ENCODE data around the gene OXTR. TPM values are rescaled to one million over a fixed set of nuclear protein-coding genes. Genes with fewer than 3 reads are reported as not detected.

OXTR gene
- total RNA-seq, 4 donors from 2014 or later: 0.27 to 4.2 (median 0.49) TPM; not detected in 1

- 40 to 59% methylated on average over 7 of the region's 7 CpGs for WGBS, 2 donors (ENCODE audit: low coverage in 1 of 2)
These were observed 22.6 kb downstream of the OXTR start for GRCh38 chr3:8746780-8747345.

GRCh38 chr3:8745619-8746370, 23.6 kb downstream of the OXTR start:
- no peak for ATAC-seq
- H3K4me1 ChIP-seq: peaks cover 0 to 8% (median 0%) of the 10 kb centered on the region in 3 donors
- WGBS, 2 donors (ENCODE audit: low coverage in 1 of 2): 76 to 97% methylated on average over 2 to 12 of the region's 25 CpGs
- no peak overlapping the region for H3K4me3 ChIP-seq
- no peaks in the 10 kb centered on the region for H3K36me3 ChIP-seq
- TF ChIP-seq CTCF (IDR thresholded peaks at IDR 0.05) (no peak), EP300 (IDR thresholded peaks at IDR 0.05) (no peak), POLR2A (IDR thresholded peaks at IDR 0.05) (no peak), POLR2AphosphoS5 (IDR thresholded peaks at IDR 0.05) (no peak)
- no peaks in the 10 kb centered on the region for H3K9me3 ChIP-seq
- peaks cover 10% of the 10 kb centered on the region for H3K27me3 ChIP-seq
- H3K27ac ChIP-seq: no peak overlapping the region

More at GRCh38 chr3:8746780-8747345, 22.6 kb downstream of the OXTR start:
- Histone ChIP-seq H3K4me1 (peaks cover 0 to under 1% (median 0%) of the 10 kb centered on the region in 3 donors), H3K9me3 (no peaks in the 10 kb centered on the region), H3K4me3 (no peak overlapping the region), H3K27me3 (peaks cover 10% of the 10 kb centered on the region), H3K27ac (no peak overlapping the region), H3K36me3 (no peaks in the 10 kb centered on the region)
- ATAC-seq: no peak
- TF ChIP-seq CTCF (IDR thresholded peaks at IDR 0.05): no peak
- TF ChIP-seq POLR2A (IDR thresholded peaks at IDR 0.05): no peak
- TF ChIP-seq POLR2AphosphoS5 (IDR thresholded peaks at IDR 0.05): no peak
- no peak for TF ChIP-seq EP300 (IDR thresholded peaks at IDR 0.05)

- Histone ChIP-seq H3K27ac (no peak overlapping the region), H3K36me3 (no peaks in the 10 kb centered on the region), H3K4me3 (no peak overlapping the region), H3K27me3 (peaks cover 10% of the 10 kb centered on the region), H3K9me3 (no peaks in the 10 kb centered on the region), H3K4me1 (peaks cover 0 to 8% (median 0%) of the 10 kb centered on the region in 3 donors)
- no peak for ATAC-seq
- WGBS, 2 donors (ENCODE audit: low coverage in 1 of 2): 87% methylated on average over 3 of the region's 3 CpGs; no CpG with 5 or more reads in 1 of the 2 donors
- no peak for TF ChIP-seq CTCF (IDR thresholded peaks at IDR 0.05)
- TF ChIP-seq EP300 (IDR thresholded peaks at IDR 0.05): no peak
- no peak for TF ChIP-seq POLR2AphosphoS5 (IDR thresholded peaks at IDR 0.05)
- no peak for TF ChIP-seq POLR2A (IDR thresholded peaks at IDR 0.05)
These were observed 25.5 kb downstream of the OXTR start for GRCh38 chr3:8743911-8744310.

- 83 to 94% methylated on average over 4 to 6 of the region's 6 CpGs for WGBS, 2 donors (ENCODE audit: low coverage in 1 of 2)
- Histone ChIP-seq H3K4me1 (peaks cover 0 to 8% (median 0%) of the 10 kb centered on the region in 3 donors), H3K27ac (no peak overlapping the region), H3K4me3 (no peak overlapping the region), H3K36me3 (no peaks in the 10 kb centered on the region), H3K9me3 (no peaks in the 10 kb centered on the region), H3K27me3 (peaks cover 10% of the 10 kb centered on the region)
- no peak for ATAC-seq
- TF ChIP-seq EP300 (IDR thresholded peaks at IDR 0.05) (no peak), CTCF (IDR thresholded peaks at IDR 0.05) (no peak), POLR2AphosphoS5 (IDR thresholded peaks at IDR 0.05) (no peak), POLR2A (IDR thresholded peaks at IDR 0.05) (no peak)
These were observed 26.3 kb downstream of the OXTR start for GRCh38 chr3:8743021-8743601.

All from gastroesophageal sphincter (tissue), 4 donors.